GM12878 (cell line): Measurements from ENCODE around the gene FGF1. TPM values are rescaled to one million over a fixed set of nuclear protein-coding genes. Genes with fewer than 3 reads are reported as not detected.

Experiments
- ATAC-seq: fragments of 200-7000 bp; cut with Tn5 transposase; 3 replicates; pipeline ENCODE4 v1.9.1; 2020; ENCODE audit warnings: mild to moderate bottlenecking, moderate library complexity
- BruUV-seq: library from RNA; stranded (reverse); fragments of 400-500 nt; replicated peaks from 2 replicates; lab custom pipeline; 2021; lab: Mats Ljungman, UMichigan
- CTCF ChIA-PET: fragments of 300-600 bp; sonication (Branson Sonifier 250); formaldehyde crosslinking; extraction: SDS; loops from one replicate; lab custom pipeline; 2021; ENCODE audit warnings: inconsistent platforms; lab: Yijun Ruan, JAX
- POLR2A ChIA-PET: fragments of 350-600 bp; formaldehyde crosslinking; extraction: SDS; loops from one replicate; lab custom pipeline; 2021; ENCODE audit warnings: inconsistent platforms; lab: Charles Lee
- RAD21 ChIA-PET: fragments of 300-600 bp; sonication (Branson Sonifier 250); formaldehyde crosslinking; loops from one replicate; lab custom pipeline; 2023; ENCODE audit warnings: antibody characterized with exemption; ENCODE audit not compliant: unreplicated experiment; lab: Charles Lee
- SMC1A ChIA-PET: fragments of 300-600 bp; sonication (Branson Sonifier 250); formaldehyde crosslinking; loops from one replicate; lab custom pipeline; 2023; ENCODE audit not compliant: unreplicated experiment, uncharacterized antibody; lab: Charles Lee
- DNase-seq: peaks from one replicate; pipeline ENCODE4 v3.0.0-alpha.2; 2011; ENCODE audit warnings: low read depth, low spot score
- FAIRE-seq: peaks from 3 replicates; lab custom pipeline; 2011; peaks lifted over from hg19 to GRCh38; lab: Jason Lieb, UNC
- H2AFZ ChIP-seq: 2 replicates; pipeline ENCODE4 v1.6.0; 2011; ENCODE audit warnings: low read depth, low read length, control low read depth; ENCODE audit not compliant: control insufficient read depth
- H3K27ac ChIP-seq: 2 replicates; pipeline ENCODE4 v1.5.1; 2011; ENCODE audit warnings: control low read depth; ENCODE audit not compliant: control insufficient read depth, insufficient read depth
- H3K27me3 ChIP-seq, 2 experiments: replicated peaks in 1 of 2; 2 replicates each; pipeline versions ENCODE4 v1.6.0 to v1.6.1; 2011; ENCODE audit warnings: low read length in 1 of 2; ENCODE audit not compliant: control insufficient read depth in 2 of 2, insufficient read depth in 2 of 2
- H3K36me3 ChIP-seq, 2 experiments: 2 replicates each; pipeline ENCODE4 v1.5.1; 2011; ENCODE audit warnings: low read length in 1 of 2; ENCODE audit not compliant: control insufficient read depth in 2 of 2, insufficient read depth in 2 of 2
- H3K4me1 ChIP-seq: 2 replicates; pipeline ENCODE4 v1.6.1; 2011; ENCODE audit warnings: mild to moderate bottlenecking, low read length, moderate library complexity, mixed read lengths; ENCODE audit not compliant: control insufficient read depth, insufficient read depth
- H3K4me2 ChIP-seq: 2 replicates; pipeline ENCODE4 v1.6.0; 2011; ENCODE audit warnings: control low read depth; ENCODE audit not compliant: control insufficient read depth, insufficient read depth
- H3K4me3 ChIP-seq: fragments of 200-600 bp; sonication (generic); 2 replicates; pipeline ENCODE4 v1.5.1; 2016
- H3K79me2 ChIP-seq: 2 replicates; pipeline ENCODE4 v1.6.0; 2011; ENCODE audit warnings: low read length; ENCODE audit not compliant: control insufficient read depth, insufficient read depth
- H3K9ac ChIP-seq: 2 replicates; pipeline ENCODE4 v1.8.0; 2011; ENCODE audit warnings: low read length, control low read depth, mixed read lengths; ENCODE audit not compliant: control insufficient read depth, insufficient read depth
- H3K9me3 ChIP-seq: replicated peaks from 3 replicates; pipeline ENCODE4 v1.5.1; 2011; ENCODE audit warnings: mild to moderate bottlenecking, low read length; ENCODE audit not compliant: control insufficient read depth, insufficient read depth
- H4K20me1 ChIP-seq: 2 replicates; pipeline ENCODE4 v1.6.0; 2011; ENCODE audit not compliant: control insufficient read depth, insufficient read depth
- ASH2L ChIP-seq: fragments of 300-600, 200-600 bp; sonication (generic); IDR thresholded peaks from 2 replicates; pipeline ENCODE4 v1.6.1; 2017; ENCODE audit warnings: low read depth, mild to moderate bottlenecking, borderline replicate concordance
- BMI1 ChIP-seq: fragments of 450-650 bp; IDR thresholded peaks from 2 replicates; pipeline ENCODE4 v1.6.1; 2016; ENCODE audit warnings: mild to moderate bottlenecking, moderate library complexity, borderline replicate concordance
- EZH2 ChIP-seq: IDR thresholded peaks from 2 replicates; pipeline ENCODE4 v1.6.1; 2012; ENCODE audit warnings: low read depth, mild to moderate bottlenecking, control low read depth, inconsistent platforms, low read length, borderline replicate concordance; ENCODE audit not compliant: control insufficient read depth
- GATAD2B ChIP-seq: fragments of 450-650 bp; conservative IDR thresholded peaks from 2 replicates; pipeline ENCODE4 v1.6.1; 2017; ENCODE audit warnings: low read depth, mild to moderate bottlenecking, moderate library complexity
- JUNB ChIP-seq: IDR thresholded peaks from 2 replicates; pipeline ENCODE4 v1.6.1; 2016; ENCODE audit warnings: antibody characterized with exemption, mild to moderate bottlenecking
- JUND ChIP-seq: IDR thresholded peaks from 2 replicates; pipeline ENCODE4 v1.6.1; 2012; ENCODE audit warnings: low read depth, mild to moderate bottlenecking, low read length, improper control_type of control experiment, moderate library complexity
- MYB ChIP-seq: fragments of 150-350 bp; IDR thresholded peaks from 2 replicates; pipeline ENCODE4 v1.6.1; 2014; ENCODE audit warnings: mild to moderate bottlenecking, low read depth, low read length, borderline replicate concordance
- NFIC ChIP-seq: IDR thresholded peaks from 2 replicates; pipeline ENCODE4 v1.6.1; 2012; ENCODE audit warnings: low read depth, mild to moderate bottlenecking, inconsistent platforms, low read length, moderate library complexity
- PAX5 ChIP-seq: IDR thresholded peaks from 2 replicates; pipeline ENCODE4 v1.6.1; 2011; ENCODE audit warnings: low read depth, low read length, borderline replicate concordance
- SMAD5 ChIP-seq: IDR thresholded peaks from 2 replicates; pipeline ENCODE4 v1.6.1; 2016; ENCODE audit warnings: antibody characterized with exemption, low read depth
- SP1 ChIP-seq: IDR thresholded peaks from one replicate; pipeline ENCODE4 v1.6.1; 2011; ENCODE audit warnings: low read depth, low read length
- SPI1 ChIP-seq: IDR thresholded peaks from 2 replicates; pipeline ENCODE4 v1.6.1; 2011; ENCODE audit warnings: low read depth, mild to moderate bottlenecking, low read length, moderate library complexity, borderline replicate concordance; ENCODE audit not compliant: insufficient read depth
- YY1 ChIP-seq: IDR thresholded peaks from 2 replicates; pipeline ENCODE4 v1.6.1; 2011; ENCODE audit warnings: low read depth, mild to moderate bottlenecking, low read length
- ZSCAN29 ChIP-seq: fragments of 450-650 bp; IDR thresholded peaks from 2 replicates; pipeline ENCODE4 v1.6.1; 2017; ENCODE audit warnings: mild to moderate bottlenecking, moderate library complexity
- WGBS: methylation state at CpG from one replicate; pipeline ENCODE4 v1.1.6; 2016; ENCODE audit warnings: low lambda C conversion rate; ENCODE audit not compliant: insufficient replicate concordance, insufficient coverage; ENCODE audit errors: missing lambda C conversion rate; 5-methylcytosine and 5-hydroxymethylcytosine counted together
- in situ Hi-C: fragments of 300-500 bp; cut with MboI; formaldehyde crosslinking; loops from 9 replicates; pipeline ENCODE4 v1.14.3; 2018; ENCODE audit warnings: mixed read lengths
- intact Hi-C: fragments of 100-400 bp; cut with micrococcal nuclease; formaldehyde crosslinking; loops from one replicate; pipeline ENCODE4 v1.14.2; 2022; ENCODE audit not compliant: unreplicated experiment
- polyA plus RNA-seq, 11 experiments: library from polyadenylated mRNA; depleted of rRNA in 4 of 11; unstranded in 6 of 11; stranded (reverse) in 5 of 11; fragments of >200 nt; fragmentation: Nextera tagmentation in 4 of 11; fragmentation: Illumina TruSeq in 1 of 11; extraction: Ambion mirVana in 4 of 11; extraction: Trizol in 1 of 11; gene quantifications; 1 replicate in 1 of 11; 2 replicates in 10 of 11; pipeline versions ENCODE4 v1.2.1 to v1.2.3, GENCODE V29; 2011 to 2016; ENCODE audit warnings: inconsistent platforms in 2 of 11, missing spikeins in 2 of 11, low read depth in 1 of 11
- total RNA-seq, 4 experiments: library from RNA; depleted of rRNA in 3 of 4; stranded (reverse); fragments of >200 nt in 3 of 4; fragmentation: Illumina TruSeq in 1 of 4; extraction: Trizol in 1 of 4; gene quantifications; 2 replicates each; pipeline versions ENCODE4 v1.2.1 to v1.2.3, GENCODE V29; 2013 to 2021
- TF ChIP-seq, protein P1 (sequence below): fragments of 150-350 bp; IDR thresholded peaks from 2 replicates; pipeline ENCODE4 v1.6.1; 2014; ENCODE audit warnings: mild to moderate bottlenecking, low read depth, low read length
- TF ChIP-seq, protein P2 (sequence below): fragments of 450-650 bp; formaldehyde crosslinking; IDR thresholded peaks from 2 replicates; pipeline ENCODE4 v1.4.0; 2020; ENCODE audit warnings: mild to moderate bottlenecking, moderate library complexity

The FGF1 gene
- total and polyA plus RNA-seq, 10 of the 15 experiments (the other 5 are each of a cell fraction or from before 2014, with no cell fraction given): not detected

DNA sequence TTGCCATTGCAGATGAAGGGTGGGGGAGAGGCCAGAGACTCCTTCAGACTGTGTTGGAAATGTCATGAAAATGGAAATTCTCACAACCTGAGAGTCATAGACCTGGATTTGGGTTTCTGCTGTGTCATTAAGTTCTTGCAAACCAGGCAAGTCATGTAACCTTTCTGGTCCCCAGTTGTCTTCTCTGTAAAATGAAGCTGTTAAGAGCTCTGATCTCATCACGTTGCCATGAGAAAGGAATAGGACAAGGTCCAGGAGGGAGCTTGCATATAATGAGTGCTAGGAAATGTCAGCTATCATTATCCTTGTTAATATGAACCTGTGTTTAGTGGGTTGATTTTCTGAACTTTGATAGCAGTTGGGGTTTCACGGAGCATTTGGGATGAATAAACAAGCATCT, 59.1 kb downstream of the FGF1 start:
- ChIA-PET POLR2A (no interaction called here), CTCF (interaction anchor here (0.8 to 1.3 kb wide), 3 partner anchors 29 to 86 kb away, joined by 3 to 4 read pairs (median 4); no protein-coding TSS in a partner anchor), SMC1A (no interaction called here), RAD21 (no interaction called here)
- Histone ChIP-seq H3K27me3 (no peaks in the 10 kb centered on the region), H3K27ac (no peak overlapping the region), H3K9me3 (no peaks in the 10 kb centered on the region), H3K4me3 (no peak overlapping the region), H3K9ac (no peak overlapping the region), H2AFZ (no peak overlapping the region), H3K36me3 (no peaks in the 10 kb centered on the region), H3K4me2 (no peak overlapping the region), H3K79me2 (no peaks in the 10 kb centered on the region), H3K4me1 (no peaks in the 10 kb centered on the region), H4K20me1 (no peaks in the 10 kb centered on the region)
- intact Hi-C loops: no loop called here
- BruUV-seq: no TSS peak
- in situ Hi-C loops: no loop called here
- DNase-seq (no peak), ATAC-seq (no peak), FAIRE-seq (no peak)
- 19% methylated on average over 2 of the region's 2 CpGs for WGBS
- TF ChIP-seq JUNB (no peak), SPI1 (no peak), SMAD5 (no peak), ASH2L (no peak), YY1 (no peak), PAX5 (no peak), GATAD2B (no peak), ZSCAN29 (no peak), JUND (no peak), NFIC (no peak)

DNA sequence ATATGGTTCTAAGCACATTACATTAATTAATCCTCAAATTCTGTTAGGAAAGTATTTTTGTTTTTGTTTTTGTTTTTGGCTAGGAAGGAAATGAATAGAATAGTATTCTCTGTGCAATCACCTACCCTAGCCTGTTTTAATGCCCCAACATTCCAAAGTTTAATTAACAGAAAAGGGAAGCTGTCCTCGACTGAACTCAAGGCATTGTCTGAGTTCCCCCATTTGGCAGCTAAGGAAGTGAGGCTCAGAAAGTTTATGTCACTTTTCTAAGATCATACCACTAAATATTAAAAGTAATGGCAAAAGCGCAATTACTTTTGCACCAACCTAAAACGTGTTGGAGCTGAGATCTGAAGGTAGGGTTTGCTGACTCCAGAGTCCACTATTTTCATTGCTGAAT, 59.8 kb downstream of the FGF1 start:
- POLR2A ChIA-PET: no interaction called here
- no peaks in the 10 kb centered on the region for H3K36me3 ChIP-seq
- H3K4me2 ChIP-seq: no peak overlapping the region
- H3K4me1 ChIP-seq: no peaks in the 10 kb centered on the region
- intact Hi-C loops: no loop called here
- BruUV-seq: no TSS peak
- H3K27me3 ChIP-seq: no peaks in the 10 kb centered on the region
- no peaks in the 10 kb centered on the region for H3K79me2 ChIP-seq
- H2AFZ ChIP-seq: no peak overlapping the region
- H3K27ac ChIP-seq: no peak overlapping the region
- SMC1A ChIA-PET: no interaction called here
- no peak for ATAC-seq
- 39% methylated on average over 3 of the region's 3 CpGs for WGBS
- FAIRE-seq: no peak
- no peak overlapping the region for H3K9ac ChIP-seq
- no peak overlapping the region for H3K4me3 ChIP-seq
- H3K9me3 ChIP-seq: no peaks in the 10 kb centered on the region
- in situ Hi-C loops: no loop called here
- CTCF ChIA-PET: interaction anchor here (0.6 to 1.2 kb wide), 3 partner anchors 39 to 160 kb away, joined by 3 to 4 read pairs (median 3); no protein-coding TSS in a partner anchor
- no peaks in the 10 kb centered on the region for H4K20me1 ChIP-seq
- RAD21 ChIA-PET: no interaction called here
- no peak for DNase-seq
- TF ChIP-seq EZH2: no peak
- TF ChIP-seq MYB: no peak
- TF ChIP-seq, protein P1, sequence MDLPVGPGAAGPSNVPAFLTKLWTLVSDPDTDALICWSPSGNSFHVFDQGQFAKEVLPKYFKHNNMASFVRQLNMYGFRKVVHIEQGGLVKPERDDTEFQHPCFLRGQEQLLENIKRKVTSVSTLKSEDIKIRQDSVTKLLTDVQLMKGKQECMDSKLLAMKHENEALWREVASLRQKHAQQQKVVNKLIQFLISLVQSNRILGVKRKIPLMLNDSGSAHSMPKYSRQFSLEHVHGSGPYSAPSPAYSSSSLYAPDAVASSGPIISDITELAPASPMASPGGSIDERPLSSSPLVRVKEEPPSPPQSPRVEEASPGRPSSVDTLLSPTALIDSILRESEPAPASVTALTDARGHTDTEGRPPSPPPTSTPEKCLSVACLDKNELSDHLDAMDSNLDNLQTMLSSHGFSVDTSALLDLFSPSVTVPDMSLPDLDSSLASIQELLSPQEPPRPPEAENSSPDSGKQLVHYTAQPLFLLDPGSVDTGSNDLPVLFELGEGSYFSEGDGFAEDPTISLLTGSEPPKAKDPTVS: no peak
- TF ChIP-seq, protein P2, sequence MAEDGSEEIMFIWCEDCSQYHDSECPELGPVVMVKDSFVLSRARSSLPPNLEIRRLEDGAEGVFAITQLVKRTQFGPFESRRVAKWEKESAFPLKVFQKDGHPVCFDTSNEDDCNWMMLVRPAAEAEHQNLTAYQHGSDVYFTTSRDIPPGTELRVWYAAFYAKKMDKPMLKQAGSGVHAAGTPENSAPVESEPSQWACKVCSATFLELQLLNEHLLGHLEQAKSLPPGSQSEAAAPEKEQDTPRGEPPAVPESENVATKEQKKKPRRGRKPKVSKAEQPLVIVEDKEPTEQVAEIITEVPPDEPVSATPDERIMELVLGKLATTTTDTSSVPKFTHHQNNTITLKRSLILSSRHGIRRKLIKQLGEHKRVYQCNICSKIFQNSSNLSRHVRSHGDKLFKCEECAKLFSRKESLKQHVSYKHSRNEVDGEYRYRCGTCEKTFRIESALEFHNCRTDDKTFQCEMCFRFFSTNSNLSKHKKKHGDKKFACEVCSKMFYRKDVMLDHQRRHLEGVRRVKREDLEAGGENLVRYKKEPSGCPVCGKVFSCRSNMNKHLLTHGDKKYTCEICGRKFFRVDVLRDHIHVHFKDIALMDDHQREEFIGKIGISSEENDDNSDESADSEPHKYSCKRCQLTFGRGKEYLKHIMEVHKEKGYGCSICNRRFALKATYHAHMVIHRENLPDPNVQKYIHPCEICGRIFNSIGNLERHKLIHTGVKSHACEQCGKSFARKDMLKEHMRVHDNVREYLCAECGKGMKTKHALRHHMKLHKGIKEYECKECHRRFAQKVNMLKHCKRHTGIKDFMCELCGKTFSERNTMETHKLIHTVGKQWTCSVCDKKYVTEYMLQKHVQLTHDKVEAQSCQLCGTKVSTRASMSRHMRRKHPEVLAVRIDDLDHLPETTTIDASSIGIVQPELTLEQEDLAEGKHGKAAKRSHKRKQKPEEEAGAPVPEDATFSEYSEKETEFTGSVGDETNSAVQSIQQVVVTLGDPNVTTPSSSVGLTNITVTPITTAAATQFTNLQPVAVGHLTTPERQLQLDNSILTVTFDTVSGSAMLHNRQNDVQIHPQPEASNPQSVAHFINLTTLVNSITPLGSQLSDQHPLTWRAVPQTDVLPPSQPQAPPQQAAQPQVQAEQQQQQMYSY (CRISPR knock-in tag): no peak
- no peak for TF ChIP-seq BMI1
- no peak for TF ChIP-seq SP1
